GM12873 (cell line): ENCODE measurements around the gene FADS3.

Source experiments
- CTCF ChIP-seq: IDR thresholded peaks from 2 replicates; pipeline ENCODE4 v1.5.1; 2012; ENCODE audit warnings: low read depth, mild to moderate bottlenecking, moderate library complexity, low read length, control low read depth; ENCODE audit not compliant: insufficient read depth; ENCODE audit errors: missing control alignments

The FADS3 gene

DNA sequence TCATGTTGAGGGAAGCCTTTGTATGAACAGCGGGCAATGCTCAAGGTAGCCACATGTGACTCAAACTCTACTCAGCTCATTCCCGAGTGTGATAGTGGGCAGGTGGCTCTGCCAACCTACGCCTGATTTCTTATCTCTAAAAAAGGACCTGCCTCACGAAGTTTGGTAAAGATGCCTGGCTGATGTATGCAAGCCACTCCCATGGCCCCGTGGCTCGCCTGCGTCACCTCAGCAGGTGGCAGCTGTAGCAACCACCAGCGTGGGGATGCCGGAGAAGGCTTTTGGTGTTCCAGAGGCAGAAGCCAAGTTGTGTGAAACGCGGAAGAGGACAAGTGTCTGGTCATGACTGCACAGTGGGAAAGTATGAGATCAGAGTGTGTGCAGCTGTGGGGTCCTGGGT, 57.9 kb downstream of the FADS3 start:
- no peak for TF ChIP-seq CTCF

DNA sequence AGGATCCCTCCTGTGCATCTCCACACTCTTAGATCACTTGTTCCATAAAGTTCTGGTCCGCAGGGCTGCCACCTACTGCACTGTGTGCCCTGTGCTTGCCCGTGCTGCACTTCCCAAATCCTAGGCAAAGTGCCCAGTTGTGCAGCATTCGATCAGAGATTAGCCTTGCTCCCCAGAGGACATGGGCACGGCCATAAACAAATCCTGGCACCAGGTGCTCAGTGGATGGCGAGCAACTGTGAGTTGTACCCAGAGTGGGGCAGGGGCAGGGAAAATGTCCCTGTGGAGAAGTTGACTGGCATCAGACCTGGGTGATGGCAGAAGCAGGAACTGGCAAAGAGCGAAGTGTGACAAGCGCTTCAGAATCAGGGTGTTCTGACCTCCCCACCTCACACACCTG, 58.6 kb downstream of the FADS3 start:
- TF ChIP-seq CTCF, result no peak

DNA sequence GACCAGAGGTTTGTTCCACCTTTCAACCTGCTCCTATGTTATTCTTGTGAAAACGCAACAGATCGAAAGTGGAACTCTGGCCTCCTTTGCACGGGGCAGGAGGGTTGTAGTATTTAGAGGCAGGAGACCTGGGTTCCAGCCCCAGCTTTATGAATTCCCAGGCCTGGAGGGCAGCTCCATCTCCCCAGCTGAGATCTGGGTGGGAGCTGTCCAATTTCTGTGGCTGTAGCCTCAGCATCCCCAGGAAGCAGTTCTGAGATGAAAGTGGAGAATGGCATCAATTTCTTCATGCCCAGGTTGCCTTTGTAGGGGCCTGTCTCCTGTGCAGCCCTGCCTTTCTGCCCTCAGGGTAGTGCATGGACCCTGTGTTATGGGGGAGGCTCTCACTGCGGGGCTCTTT, 59.1 kb downstream of the FADS3 start:
- no peak for TF ChIP-seq CTCF

GRCh38 chr11:61830237-61831105, 60.9 kb downstream of the FADS3 start:
- peak; percentile 7 for TF ChIP-seq CTCF

GRCh38 chr11:61829806-61830205, 61.5 kb downstream of the FADS3 start:
- TF ChIP-seq CTCF, result no peak

GRCh38 chr11:61828629-61829407, 62.5 kb downstream of the FADS3 start:
- TF ChIP-seq CTCF, result peak; percentile 57

DNA sequence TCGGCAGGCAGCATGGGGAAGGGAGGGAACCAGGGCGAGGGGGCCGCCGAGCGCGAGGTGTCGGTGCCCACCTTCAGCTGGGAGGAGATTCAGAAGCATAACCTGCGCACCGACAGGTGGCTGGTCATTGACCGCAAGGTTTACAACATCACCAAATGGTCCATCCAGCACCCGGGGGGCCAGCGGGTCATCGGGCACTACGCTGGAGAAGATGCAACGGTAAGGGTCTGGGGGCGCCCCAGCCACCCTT, 63.0 kb downstream of the FADS3 start:
- no peak for TF ChIP-seq CTCF
